Measurements from ENCODE around the gene CD7.

CD7 gene

DNA sequence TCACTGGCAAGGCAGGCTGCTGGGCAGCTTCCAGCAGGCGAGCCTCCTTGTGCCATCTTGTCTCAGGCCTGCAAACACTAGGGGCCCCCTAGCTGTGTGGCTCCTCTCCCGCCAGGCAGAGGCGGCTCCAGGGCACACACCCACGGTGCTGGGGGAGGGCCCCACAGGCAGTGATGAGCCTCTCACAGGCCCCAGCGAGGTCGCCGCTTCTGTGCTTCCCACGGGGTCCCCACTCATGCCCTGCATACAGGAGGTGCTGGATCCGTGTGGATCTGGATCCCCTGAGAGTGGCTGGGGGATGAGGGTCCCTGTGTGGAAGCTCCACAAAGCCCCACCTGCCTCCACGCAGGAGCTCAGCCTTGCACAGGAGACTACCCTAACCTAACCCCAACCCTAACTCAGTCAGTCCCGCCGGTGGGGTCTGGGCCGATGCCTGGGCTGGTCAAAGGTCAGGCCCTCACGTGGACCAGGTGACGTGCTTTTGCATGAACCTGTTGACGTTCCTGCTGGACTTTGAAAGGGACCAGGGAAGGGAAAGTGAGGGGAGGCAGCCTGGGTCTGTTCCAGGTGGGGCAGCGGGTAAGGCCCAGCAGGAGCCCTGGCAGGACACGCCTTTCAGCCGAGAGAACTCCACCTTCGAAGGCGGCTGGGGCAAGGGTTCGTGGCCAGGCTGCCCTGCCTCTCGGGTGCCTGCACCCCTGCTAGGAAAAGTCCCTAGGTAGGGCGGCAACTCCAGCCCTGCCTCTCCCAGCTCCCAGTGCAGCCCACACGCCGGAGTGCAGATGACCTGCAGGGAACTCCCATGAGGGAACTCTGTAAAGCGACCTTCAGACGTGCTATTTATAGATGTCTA is 11.0 kb upstream of the CD7 start:
- DNase-seq (ENCODE audit: low spot score) = no peak

DNA sequence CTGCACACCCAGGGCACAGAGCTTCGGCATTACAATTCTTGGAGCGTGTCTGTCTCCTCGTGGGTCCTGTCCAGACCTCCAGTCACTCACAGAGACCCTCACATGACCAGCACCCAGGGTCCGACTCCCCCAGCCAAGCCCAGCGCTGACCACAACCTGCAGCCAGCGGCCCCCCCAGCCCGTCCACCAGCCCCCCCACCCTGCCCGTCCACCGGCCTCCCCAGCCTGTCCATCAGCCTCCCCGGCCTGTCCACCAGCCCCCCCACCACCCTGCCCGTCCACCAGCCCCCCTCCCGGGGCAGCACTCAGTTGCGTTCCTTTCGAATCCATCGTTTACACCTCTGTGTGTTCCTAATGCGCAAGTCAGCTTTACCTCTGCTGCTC is 10.3 kb upstream of the CD7 start:
- no peak for DNase-seq (ENCODE audit: low spot score)

DNA sequence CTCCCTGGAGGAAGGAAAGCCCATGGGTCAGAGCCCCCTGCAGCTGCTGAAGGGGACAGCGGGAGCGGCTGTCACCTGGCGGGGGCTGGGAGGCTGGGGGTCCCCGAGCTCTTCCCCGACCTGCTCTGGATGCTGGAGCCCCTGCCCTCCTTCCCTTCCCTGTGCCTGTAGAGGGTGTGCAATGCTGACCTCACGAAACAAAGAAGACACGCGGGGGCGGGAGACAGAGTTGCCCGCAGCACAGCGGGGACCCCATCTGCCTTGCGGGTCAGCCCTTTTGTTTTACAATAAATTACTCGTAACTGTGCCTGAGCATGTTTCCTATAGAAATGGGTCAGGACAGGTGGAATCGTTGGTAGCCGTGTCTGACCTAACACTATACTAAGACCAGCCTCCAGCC is 9.9 kb upstream of the CD7 start:
- DNase-seq (ENCODE audit: low spot score) = no peak

DNA sequence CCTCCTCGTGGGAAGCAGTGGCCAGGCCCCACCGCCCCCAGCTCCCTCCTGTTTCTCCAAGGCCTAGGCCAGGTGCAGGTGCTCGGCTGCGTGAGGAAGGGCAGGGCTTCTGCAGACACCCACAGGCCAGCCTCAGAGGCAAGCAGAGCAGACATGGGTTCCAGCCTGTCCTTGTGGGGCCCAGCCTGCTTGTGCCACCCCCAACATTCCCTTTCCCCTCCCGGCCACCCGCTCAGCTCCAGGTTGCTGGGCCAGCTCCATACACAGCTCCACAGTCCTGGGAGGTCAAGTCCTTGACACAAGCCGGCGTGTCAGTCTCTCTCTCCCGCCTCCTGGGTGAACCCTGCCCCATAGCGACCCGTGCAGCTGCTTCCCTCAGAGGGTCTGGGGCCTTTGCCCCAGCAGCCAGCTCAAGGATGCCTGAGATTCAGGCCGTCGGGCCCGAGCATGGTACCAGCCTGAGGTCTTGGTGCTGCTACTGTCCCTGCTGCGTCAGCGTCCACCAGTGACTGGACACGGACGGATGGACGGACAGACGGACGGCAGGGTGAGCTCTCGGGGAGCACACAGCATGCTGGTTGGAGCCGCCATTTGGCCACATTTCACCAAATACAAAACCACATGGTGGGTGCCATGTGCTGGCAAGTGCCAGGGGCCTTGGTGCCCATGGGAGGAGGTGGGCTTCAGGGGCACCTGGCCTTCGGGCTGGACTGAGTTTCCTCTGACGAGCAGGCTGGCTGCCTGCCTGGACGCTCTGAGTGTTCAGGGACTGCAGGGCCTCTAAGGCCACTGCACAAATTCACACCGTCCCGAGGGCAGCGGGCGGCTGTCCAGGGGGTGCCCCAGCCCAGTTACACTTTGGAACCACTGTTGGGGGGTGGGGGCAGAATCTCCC is 8.1 kb upstream of the CD7 start:
- DNase-seq (ENCODE audit: low spot score) = no peak

DNA sequence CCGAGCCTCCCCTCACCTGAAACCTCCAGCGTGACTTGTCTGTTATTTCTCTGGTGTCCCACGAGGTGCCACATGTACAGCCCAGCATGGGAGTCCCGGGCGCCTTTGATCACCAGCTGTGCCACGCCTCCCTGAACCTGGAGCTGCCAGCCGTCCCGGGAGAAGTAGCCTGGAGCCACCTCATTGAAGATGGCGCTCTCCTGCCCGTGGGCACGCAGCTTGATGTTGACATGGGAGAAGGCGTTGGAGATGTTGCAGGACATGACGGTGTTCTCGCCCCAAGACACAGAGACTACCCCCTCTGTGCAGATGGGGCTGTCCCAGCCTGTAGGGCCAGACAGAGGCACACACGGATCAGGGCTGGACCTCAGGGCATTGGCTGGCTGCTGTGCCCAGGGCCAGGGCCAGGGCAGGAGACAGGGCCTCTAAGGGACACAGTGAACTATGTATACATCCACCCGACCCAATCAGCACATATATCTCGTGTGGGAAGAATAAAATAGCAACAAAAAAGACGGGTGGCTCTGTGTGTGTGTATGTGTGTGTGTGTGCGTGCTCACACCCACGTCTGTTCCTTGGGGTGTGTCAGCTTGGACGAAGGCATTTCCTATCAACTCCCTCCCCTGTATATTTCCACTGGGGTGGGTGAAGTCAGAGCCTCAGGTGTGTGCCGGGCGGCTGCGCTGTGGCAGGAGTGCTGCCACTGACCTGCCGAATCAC is 7.3 kb upstream of the CD7 start:
- no peak for DNase-seq (ENCODE audit: low spot score)

DNA sequence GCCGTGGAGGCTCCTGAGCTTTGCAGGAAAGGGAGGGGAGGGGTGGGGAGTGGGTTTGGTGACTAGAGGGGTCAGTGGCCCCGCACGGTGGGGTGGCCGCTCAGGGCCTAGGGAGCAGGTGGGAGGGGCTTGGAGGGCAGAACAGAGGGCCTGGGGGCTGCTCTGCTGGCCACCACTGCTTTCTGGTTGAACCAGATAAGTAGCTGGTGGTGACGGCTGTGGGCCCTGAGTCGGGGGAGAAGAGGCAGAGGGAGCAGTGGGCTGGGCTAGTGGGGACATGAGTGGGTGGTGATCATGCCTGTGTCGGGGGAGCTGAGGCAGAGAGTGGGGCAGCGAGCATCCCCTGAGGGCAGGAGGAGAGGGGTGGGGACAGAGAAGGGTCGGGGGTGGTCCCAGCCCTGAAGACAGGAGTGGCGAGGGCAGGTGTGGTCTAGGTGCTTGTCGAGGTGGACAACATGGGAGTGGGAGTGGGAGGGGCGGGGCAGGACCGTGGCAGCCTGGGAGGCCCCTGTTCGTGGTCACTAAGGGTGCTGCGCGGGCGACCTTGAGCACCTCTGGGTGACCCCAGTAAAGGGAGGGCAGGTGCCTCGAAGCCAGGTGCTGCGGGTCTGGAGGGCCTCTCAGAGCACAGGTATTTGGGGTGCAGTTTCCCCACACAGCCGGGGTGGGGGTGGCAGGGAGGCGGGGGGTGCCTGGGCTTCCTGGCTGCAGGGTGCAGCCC is 6.3 kb upstream of the CD7 start:
- DNase-seq (ENCODE audit: low spot score) = no peak

DNA sequence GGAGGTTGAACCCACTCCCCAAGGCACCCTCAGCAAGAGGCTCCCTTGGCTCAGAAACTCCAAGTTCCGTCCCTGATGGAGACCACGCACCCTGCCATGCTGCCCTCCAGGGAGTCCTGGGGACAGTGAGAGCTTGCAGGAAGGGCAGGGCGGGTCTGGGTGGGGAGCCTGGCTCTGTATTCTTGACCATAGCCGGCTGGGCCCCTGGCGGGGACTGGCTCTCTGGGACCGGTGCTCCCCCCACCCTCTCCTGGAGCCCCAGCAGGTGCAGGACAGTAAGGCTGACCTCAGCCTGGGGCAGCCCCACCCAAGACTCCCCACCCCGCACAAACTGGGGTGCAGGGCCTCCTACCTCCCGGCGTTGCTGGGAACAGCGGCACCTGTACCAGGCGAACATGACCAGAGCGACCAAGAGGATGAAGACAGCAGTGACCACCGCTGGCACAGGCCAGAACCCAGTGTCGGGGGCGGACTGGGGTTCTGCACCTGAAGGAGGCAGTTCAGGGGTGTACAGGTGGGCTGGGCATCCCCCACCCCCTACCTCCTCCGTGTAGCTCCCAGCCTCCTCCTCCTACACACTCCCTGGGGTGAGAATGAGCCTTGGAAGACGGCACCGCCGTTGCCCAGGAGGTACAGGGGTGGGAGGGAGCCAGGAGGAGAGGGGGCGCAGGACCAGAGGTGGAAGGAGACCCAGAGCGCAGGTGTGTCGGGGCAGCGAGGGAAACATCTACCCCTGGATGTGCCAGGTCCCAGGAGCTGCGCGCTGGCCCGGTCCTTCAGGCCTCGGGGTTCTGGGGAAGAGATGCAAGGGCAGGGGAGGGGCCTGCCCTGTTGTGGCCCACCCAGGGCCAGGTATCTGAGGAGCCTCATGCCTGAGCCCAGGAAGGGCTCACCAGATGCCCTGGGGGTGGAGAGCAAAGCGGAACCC is 5.4 kb upstream of the CD7 start:
- no peak for DNase-seq (ENCODE audit: low spot score)

DNA sequence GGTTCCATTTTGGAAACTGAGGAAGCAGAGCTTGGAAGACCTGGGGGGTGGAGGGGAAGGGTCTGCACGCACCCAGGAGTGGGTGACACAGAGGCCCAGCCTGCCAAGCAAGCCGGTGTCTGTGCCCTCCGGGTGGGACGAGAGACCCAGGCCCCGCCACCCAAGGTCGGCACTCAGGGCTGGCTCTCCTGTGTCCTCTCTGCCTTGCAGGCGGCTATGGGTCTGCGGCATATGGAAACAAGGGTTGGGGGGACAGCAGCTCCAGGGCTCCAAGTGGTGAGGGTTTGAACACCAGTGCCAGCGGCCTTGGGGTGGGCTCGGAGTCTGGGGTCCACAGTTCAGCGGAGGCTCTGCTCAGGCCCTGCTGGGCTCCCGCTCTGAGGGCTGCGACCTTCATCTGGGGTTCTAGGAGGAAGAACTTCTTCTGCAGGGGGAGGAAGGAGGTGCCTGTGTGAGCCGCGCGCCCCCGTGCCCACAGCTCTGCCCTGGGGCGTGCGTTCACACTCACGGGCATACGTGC is 4.6 kb upstream of the CD7 start:
- no peak for DNase-seq (ENCODE audit: low spot score)

DNA sequence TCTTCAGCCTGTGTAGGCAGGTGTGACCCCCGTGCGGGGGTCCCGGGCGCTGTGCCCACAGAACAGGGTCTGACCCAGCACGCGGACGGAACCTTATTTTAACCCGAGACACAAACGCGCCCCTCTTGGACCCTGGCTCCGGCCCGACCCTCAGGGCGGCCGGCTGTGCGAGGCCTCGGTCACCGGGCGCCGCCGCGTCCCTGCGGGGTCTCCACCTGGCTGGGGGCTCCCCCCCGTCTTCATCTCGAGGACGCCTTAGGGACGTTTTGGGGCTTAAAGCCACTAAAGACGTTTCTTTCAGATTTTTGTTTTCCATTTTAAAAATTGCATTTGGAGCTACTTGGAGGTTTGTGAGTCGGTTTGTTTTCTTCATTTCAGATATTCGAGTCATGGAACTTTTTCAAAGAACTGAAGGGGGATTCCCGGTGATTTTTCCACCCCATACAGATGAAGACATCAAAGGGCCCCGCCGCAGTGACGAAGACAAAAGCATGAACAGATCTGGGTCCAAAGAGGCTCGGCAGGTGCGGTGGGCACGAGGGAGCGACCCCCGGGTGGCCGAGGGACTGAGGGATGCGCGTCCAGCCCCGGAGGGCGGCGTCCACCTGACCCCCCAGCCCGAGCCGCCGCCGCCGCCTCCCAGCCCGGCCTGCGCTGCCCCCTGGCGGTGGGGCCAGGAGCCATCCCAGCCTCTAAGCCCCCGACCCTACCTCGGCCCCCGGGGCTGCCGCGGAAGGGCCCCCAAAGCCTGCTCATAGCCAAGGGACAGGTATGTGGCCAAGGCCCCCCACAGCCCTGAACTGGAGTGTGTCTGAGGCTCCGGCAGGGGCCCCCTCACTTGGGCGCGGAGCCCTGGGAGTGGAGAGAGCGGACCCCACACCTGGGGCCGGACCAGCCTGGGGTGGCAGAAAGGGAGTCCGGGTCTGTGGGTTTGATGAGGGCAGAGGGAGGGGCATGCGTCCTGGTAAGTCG is 3.8 kb upstream of the CD7 start:
- DNase-seq (ENCODE audit: low spot score) = no peak

DNA sequence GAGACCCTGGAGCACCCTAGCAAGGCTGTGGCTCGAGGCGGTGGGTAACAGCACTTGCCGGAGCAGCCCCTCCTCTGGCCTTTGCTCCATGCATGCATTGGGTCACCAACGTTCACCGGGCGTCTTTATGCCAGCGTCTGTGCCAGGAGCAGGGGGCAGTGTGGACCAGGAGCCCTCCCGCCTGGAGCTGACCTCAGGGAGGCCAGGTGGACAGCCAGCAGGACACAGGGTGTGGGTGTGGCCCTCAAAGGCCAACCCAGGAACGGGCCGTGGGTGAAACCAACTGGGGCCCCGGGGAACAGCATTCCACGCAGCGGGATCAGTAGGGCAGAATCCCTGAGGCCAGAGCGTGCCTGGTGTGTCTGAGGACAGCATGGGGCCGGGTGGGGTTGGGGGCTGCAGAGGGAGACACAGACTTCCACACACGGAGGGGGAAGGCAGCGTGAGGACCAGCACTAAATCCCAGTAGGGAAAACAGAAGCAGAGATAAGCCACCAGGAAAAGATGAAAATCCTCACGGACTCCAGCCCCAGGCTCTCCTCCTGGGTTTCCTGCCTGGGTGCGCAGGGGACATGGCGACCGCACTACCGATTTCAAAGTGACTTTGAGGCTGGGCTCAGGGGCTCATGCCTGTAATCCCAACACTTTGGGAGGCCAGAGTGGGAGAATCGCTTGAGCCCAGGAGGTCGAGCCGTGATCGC is 2.9 kb upstream of the CD7 start:
- no peak for DNase-seq (ENCODE audit: low spot score)

DNA sequence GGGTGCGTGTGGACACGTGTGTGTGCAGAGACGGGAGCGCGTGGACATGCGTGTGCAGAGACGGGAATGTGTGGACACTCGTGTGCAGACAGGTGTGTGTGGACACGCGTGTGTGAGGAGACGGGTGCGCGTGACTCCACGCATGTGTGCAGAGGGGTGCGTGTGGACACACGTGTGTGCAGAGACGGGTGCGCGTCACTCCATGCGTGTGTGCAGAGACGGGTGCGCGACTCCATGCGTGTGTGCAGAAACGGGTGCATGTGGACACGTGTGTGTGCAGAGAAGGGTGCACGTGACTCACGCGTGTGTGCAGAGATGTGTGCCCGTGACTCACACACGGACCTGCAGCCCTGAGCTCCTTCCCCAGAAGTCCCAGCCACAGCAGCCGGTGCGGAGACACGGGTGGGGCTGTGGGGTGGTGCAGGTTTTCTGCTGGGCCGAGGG is 2.2 kb upstream of the CD7 start:
- no peak for DNase-seq (ENCODE audit: low spot score)

DNA sequence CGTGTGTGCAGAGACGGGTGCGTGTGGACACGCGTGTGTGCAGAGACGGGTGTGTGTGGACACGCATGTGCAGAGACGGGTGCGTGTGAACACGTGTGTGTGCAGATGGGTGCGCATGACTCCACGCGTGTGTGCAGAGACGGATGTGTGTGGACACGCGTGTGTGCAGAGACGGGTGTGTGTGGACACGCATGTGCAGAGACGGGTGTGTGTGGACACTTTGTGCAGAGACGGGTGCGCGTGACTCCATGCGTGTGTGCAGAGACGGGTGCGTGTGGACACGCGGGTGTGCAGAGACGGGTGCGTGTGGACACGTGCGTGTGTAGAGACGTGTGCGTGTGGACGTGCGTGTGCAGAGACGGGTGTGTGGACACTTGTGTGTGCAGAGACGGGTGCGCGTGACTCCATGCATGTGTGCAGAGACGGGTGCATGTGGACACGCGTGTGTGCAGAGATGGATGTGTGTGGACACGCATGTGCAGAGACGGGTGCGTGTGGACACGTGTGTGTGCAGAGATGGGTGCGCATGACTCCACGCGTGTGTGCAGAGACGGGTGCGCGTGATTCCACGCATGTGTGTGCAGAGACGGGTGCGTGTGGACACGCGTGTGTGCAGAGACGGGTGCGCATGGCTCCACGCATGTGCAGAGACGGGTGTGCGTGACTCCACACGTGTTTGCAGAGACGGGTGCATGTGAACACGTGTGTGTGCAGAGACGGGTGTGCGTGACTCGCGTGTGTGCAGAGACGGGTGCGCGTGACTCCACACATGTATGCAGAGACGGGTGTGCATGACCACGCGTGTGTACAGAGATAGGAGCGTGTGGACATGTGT is 1.6 kb upstream of the CD7 start:
- DNase-seq (ENCODE audit: low spot score) = no peak

DNA sequence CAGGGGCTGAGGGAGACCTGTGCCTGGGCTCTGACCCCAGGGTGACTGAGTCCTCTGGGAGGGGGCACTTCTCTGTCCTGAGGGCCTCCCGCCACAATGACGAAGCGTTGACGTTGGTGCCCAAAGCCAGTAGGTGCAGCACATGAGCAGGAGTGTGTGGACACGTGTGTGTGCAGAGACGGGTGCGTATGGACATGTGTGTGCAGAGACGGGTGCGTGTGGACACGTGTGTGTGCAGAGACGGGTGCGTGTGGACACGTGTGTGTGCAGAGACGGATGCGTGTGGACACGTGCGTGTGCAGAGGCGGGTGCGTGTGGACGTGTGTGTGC is 726 bp upstream of the CD7 start:
- no peak for DNase-seq (ENCODE audit: low spot score)

DNA sequence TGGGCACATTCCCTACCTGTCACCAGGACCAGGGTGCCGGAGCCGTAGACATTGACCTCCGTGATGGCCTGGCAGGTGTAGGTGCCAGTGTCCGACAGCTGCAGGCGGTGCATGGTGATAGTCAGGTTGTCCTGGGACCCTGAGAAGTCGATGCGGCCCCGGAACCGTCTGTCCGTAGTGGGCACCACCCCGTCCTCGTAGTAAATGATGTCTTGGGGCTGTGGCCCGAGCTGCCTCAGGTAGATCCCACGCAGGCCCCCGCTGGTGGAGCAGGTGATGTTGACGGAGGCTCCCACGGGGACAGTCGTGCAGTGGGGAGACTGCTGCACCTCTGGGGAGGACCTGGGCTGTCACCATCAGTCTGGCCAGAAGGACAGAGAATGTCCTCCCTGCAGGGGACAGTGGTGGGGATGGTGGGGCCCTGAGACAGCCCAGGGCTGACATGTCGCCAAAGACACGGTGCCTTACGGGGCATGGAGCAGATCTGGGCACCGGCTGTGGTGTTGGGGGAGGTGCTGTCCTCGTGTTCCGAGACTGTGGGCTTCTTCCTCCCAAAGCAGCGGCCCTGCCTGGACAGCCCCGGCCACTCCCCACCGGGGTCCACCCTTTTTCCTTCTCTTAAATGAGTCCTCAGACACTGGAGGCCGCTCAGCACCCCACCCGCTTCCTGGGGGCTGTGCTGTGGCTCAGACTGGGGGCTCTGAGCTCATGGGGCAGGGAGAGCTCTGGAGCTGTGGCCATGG is 586 bp downstream of the CD7 start:
- DNase-seq (ENCODE audit: low spot score) = no peak

DNA sequence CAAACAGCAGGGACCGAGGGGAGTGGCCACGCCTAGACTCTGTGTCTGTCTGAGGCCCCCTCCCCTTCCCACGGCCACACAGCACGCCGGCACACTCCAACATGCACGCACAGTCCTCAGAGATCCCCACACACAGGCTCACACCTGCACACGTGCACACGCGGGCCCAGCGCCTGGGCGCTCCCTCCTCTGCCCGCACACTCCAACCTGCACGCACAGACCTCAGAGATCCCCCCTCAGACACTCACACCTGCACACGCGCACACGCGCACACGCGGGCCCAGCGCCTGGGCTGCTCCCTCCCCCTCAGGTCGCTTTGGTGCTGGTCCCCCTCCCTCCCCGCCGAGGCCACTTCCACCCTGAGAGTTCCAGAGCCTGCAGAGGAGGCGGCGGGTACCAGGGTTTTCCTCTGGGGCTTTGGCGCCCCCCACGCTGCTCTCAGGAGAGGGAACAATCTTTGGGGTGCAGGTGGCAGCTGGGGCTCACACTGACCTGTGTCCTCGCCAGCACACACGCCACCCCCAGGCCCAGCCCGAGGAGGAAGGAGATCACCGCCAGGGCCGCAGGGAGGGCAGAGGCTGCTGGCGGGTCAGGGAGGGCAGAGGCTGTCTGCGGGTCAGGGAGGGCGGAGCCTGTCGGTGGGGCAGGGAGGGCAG is 1.6 kb downstream of the CD7 start:
- no peak for DNase-seq (ENCODE audit: low spot score)

DNA sequence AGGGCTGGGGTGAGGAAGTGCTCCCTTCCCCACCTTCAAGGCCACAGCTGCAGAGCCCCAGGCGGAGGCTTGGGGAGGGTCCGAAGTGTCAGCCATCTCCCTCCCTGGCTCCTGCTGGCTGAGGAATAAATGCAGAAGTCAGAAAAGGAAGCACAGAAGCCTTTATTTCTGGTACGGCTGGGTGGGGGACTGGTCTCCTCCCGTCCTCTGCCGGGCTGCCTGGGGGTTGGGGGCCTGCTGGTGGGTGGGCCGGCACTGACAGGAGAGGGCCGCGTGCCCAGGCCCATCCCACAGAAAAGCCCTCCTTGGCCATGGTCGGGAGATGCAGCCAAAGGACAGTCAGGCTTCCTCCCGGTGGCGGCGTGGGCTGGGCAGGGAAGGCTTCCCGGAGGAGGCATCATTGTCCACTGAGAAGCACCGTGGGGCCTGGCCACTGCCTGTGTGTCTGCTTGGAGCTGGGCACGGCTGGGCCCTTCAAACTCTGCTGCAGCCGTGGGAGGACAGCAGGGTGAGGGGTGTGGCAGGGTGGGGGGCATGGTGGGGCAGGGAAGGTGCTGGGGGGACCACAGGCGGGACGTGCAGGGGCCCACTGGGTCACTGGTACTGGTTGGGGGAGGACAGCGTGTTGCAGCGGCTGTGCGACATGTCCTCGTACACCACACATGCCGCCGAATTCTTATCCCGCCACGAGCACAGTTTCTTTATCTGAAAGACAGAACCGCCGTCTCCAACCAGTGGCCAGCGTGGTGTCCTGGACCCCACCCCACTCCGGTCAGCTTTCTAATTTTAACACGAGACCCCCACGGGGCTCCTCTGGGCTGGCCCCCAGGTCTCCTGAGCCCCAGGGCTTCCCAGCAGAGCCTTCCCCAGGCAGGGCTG is 2.4 kb downstream of the CD7 start:
- no peak for DNase-seq (ENCODE audit: low spot score)
